IMR-90 (cell line): ENCODE results near the gene AOPEP. TPM values are rescaled to one million over a fixed set of nuclear protein-coding genes. Genes with fewer than 3 reads are reported as not detected.

Experiments used
- ATAC-seq: fragments of 200-7000 bp; cut with Tn5 transposase; 2 replicates; pipeline ENCODE4 v1.9.1; 2020; ENCODE audit warnings: low read depth, mild to moderate bottlenecking, moderate library complexity
- BruUV-seq: library from RNA; stranded (reverse); fragments of 400-500 nt; replicated peaks from 2 replicates; lab custom pipeline; 2021; lab: Mats Ljungman, UMichigan
- CTCF ChIA-PET: fragments of 300-600 bp; formaldehyde crosslinking; extraction: SDS; loops from one replicate; lab custom pipeline; 2021; ENCODE audit warnings: antibody characterized with exemption; lab: Yijun Ruan, JAX
- POLR2A ChIA-PET: fragments of 300-600 bp; sonication (Branson Sonifier 250); formaldehyde crosslinking; loops from one replicate; lab custom pipeline; 2022; ENCODE audit warnings: antibody characterized with exemption; ENCODE audit not compliant: unreplicated experiment; lab: Charles Lee
- DNase-seq: peaks from one replicate; pipeline ENCODE4 v3.0.0; 2013
- H2AFZ ChIP-seq: replicated peaks from 2 replicates; pipeline ENCODE3; 2013; ENCODE audit warnings: low read length, mild to moderate bottlenecking; ENCODE audit not compliant: poor library complexity
- H2AK5ac ChIP-seq: 2 replicates; pipeline ENCODE4 v1.6.1; 2013; ENCODE audit warnings: low read depth, low read length, inconsistent platforms
- H2AK9ac ChIP-seq: replicated peaks from 2 replicates; pipeline ENCODE3; 2013; ENCODE audit warnings: mild to moderate bottlenecking, low read depth, low read length, moderate library complexity; ENCODE audit not compliant: poor library complexity
- H2BK120ac ChIP-seq: 2 replicates; pipeline ENCODE4 v1.6.1; 2013; ENCODE audit warnings: low read depth, low read length, inconsistent platforms
- H2BK15ac ChIP-seq: 3 replicates; pipeline ENCODE4 v1.6.1; 2013; ENCODE audit warnings: low read depth, low read length, inconsistent platforms
- H2BK20ac ChIP-seq: 2 replicates; pipeline ENCODE4 v1.6.1; 2013; ENCODE audit warnings: low read depth, mild to moderate bottlenecking, inconsistent platforms, low read length, moderate library complexity
- H2BK5ac ChIP-seq: 2 replicates; pipeline ENCODE4 v1.6.1; 2013; ENCODE audit warnings: mild to moderate bottlenecking, low read depth, low read length, inconsistent platforms; ENCODE audit not compliant: poor library complexity, severe bottlenecking
- H3K14ac ChIP-seq: replicated peaks from 2 replicates; pipeline ENCODE4 v1.6.1; 2013; ENCODE audit warnings: low read depth, low read length, inconsistent platforms
- H3K18ac ChIP-seq: 2 replicates; pipeline ENCODE4 v1.6.1; 2013; ENCODE audit warnings: low read depth, low read length, control low read depth
- H3K23ac ChIP-seq: 2 replicates; pipeline ENCODE4 v1.6.1; 2013; ENCODE audit warnings: low read depth, low read length, inconsistent platforms
- H3K27ac ChIP-seq: 2 replicates; pipeline ENCODE4 v1.5.1; 2013; ENCODE audit warnings: mild to moderate bottlenecking, control low read depth, low read length; ENCODE audit not compliant: insufficient read depth
- H3K27me3 ChIP-seq: 2 replicates; pipeline ENCODE4 v1.6.1; 2013; ENCODE audit warnings: low read length; ENCODE audit not compliant: control insufficient read depth, insufficient read depth
- H3K36me3 ChIP-seq: 2 replicates; pipeline ENCODE4 v1.6.1; 2013; ENCODE audit warnings: low read length, mixed read lengths; ENCODE audit not compliant: control insufficient read depth, insufficient read depth
- H3K4ac ChIP-seq: 2 replicates; pipeline ENCODE4 v1.6.1; 2013; ENCODE audit warnings: low read depth, low read length, inconsistent platforms
- H3K4me1 ChIP-seq: 2 replicates; pipeline ENCODE4 v1.6.1; 2013; ENCODE audit warnings: low read length, mixed read lengths; ENCODE audit not compliant: control insufficient read depth, insufficient read depth
- H3K4me2 ChIP-seq: 2 replicates; pipeline ENCODE4 v1.6.1; 2013; ENCODE audit warnings: low read depth, mild to moderate bottlenecking, control low read depth, low read length, moderate library complexity
- H3K4me3 ChIP-seq: 2 replicates; pipeline ENCODE4 v1.5.1; 2013; ENCODE audit warnings: low read depth, mild to moderate bottlenecking, control low read depth, low read length, moderate library complexity; ENCODE audit not compliant: insufficient read depth
- H3K56ac ChIP-seq: 2 replicates; pipeline ENCODE4 v1.6.1; 2013; ENCODE audit warnings: low read length, inconsistent platforms; ENCODE audit not compliant: insufficient read depth; ENCODE audit errors: extremely low read depth
- H3K79me1 ChIP-seq, 2 experiments: 2 replicates each; pipeline ENCODE4 v1.6.1; 2013; ENCODE audit warnings: low read length in 2 of 2, inconsistent platforms in 1 of 2, low read depth in 1 of 2
- H3K9ac ChIP-seq: 2 replicates; pipeline ENCODE4 v1.6.1; 2013; ENCODE audit warnings: low read depth, low read length, control low read depth
- H3K9me1 ChIP-seq: 2 replicates; pipeline ENCODE4 v1.6.1; 2013; ENCODE audit warnings: low read length, inconsistent platforms; ENCODE audit not compliant: insufficient read depth
- H3K9me3 ChIP-seq: 2 replicates; pipeline ENCODE4 v1.6.1; 2013; ENCODE audit warnings: low read length; ENCODE audit not compliant: control insufficient read depth, insufficient read depth
- H4K20me1 ChIP-seq: 2 replicates; pipeline ENCODE4 v1.6.1; 2013; ENCODE audit warnings: low read length, inconsistent platforms; ENCODE audit not compliant: insufficient read depth
- H4K5ac ChIP-seq: 2 replicates; pipeline ENCODE4 v1.6.1; 2013; ENCODE audit warnings: mild to moderate bottlenecking, low read depth, low read length, control low read depth
- H4K8ac ChIP-seq, 2 experiments: 2 replicates each; pipeline ENCODE4 v1.6.1; 2013; ENCODE audit warnings: low read depth in 2 of 2, low read length in 2 of 2, control low read depth in 1 of 2, inconsistent platforms in 1 of 2
- H4K91ac ChIP-seq: 2 replicates; pipeline ENCODE4 v1.6.1; 2013; ENCODE audit warnings: low read depth, low read length, inconsistent platforms; ENCODE audit not compliant: insufficient read depth
- BHLHE40 ChIP-seq: fragments of 150-350 bp; IDR thresholded peaks from 2 replicates; pipeline ENCODE4 v1.6.1; 2016; ENCODE audit warnings: mild to moderate bottlenecking, low read depth, low read length
- CEBPB ChIP-seq: IDR thresholded peaks from 2 replicates; pipeline ENCODE4 v1.6.1; 2012; ENCODE audit warnings: low read depth, low read length, improper control_type of control experiment
- CHD1 ChIP-seq: IDR thresholded peaks from 2 replicates; pipeline ENCODE4 v1.6.1; 2012; ENCODE audit warnings: low read depth, low read length, improper control_type of control experiment
- CTCF ChIP-seq: conservative IDR thresholded peaks from 2 replicates; pipeline ENCODE4 v1.5.1; 2012; ENCODE audit warnings: mild to moderate bottlenecking, low read depth, low read length, improper control_type of control experiment
- ELK1 ChIP-seq: fragments of 150-350 bp; IDR thresholded peaks from 2 replicates; pipeline ENCODE4 v1.6.1; 2016; ENCODE audit warnings: low read depth, mild to moderate bottlenecking, low read length, moderate library complexity, borderline replicate concordance
- FOS ChIP-seq: fragments of 150-350 bp; IDR thresholded peaks from 2 replicates; pipeline ENCODE4 v1.6.1; 2016; ENCODE audit warnings: low read depth, low read length
- MAFK ChIP-seq: IDR thresholded peaks from 2 replicates; pipeline ENCODE4 v1.6.1; 2012; ENCODE audit warnings: low read depth, low read length, improper control_type of control experiment
- MAZ ChIP-seq: IDR thresholded peaks from 2 replicates; pipeline ENCODE4 v1.6.1; 2012; ENCODE audit warnings: low read depth, mild to moderate bottlenecking, low read length, improper control_type of control experiment, moderate library complexity, borderline replicate concordance
- MXI1 ChIP-seq: IDR thresholded peaks from 2 replicates; pipeline ENCODE4 v1.6.1; 2012; ENCODE audit warnings: low read depth, mild to moderate bottlenecking, low read length, moderate library complexity, borderline replicate concordance
- NFE2L2 ChIP-seq: fragments of 150-350 bp; IDR thresholded peaks from 2 replicates; pipeline ENCODE4 v1.6.1; 2016; ENCODE audit warnings: low read depth, mild to moderate bottlenecking, low read length
- POLR2A ChIP-seq: IDR thresholded peaks from 2 replicates; pipeline ENCODE4 v1.6.1; 2012; ENCODE audit warnings: mild to moderate bottlenecking, low read depth, low read length
- RCOR1 ChIP-seq: IDR thresholded peaks from 2 replicates; pipeline ENCODE4 v1.6.1; 2012; ENCODE audit warnings: mild to moderate bottlenecking, low read length, improper control_type of control experiment; ENCODE audit not compliant: insufficient replicate concordance
- RFX5 ChIP-seq: IDR thresholded peaks from 2 replicates; pipeline ENCODE4 v1.8.0; 2012; ENCODE audit warnings: low read depth, mild to moderate bottlenecking, low read length, moderate library complexity
- SMC3 ChIP-seq: fragments of 150-350 bp; IDR thresholded peaks from 2 replicates; pipeline ENCODE4 v1.6.1; 2016; ENCODE audit warnings: low read depth, mild to moderate bottlenecking, antibody characterized with exemption, low read length, moderate library complexity
- USF2 ChIP-seq: fragments of 150-350 bp; IDR thresholded peaks from 2 replicates; pipeline ENCODE4 v1.6.1; 2017; ENCODE audit warnings: mild to moderate bottlenecking, antibody characterized with exemption, low read length, low read depth
- WGBS, 2 experiments: methylation state at CpG; one replicate each; pipeline versions ENCODE4 v1.1.5 to v1.1.7; 2013; ENCODE audit warnings: missing lambda C conversion rate in 2 of 2; ENCODE audit not compliant: insufficient read length in 1 of 2; ENCODE audit errors: extremely low coverage in 2 of 2; 5-methylcytosine and 5-hydroxymethylcytosine counted together
- dilution Hi-C: fragments of 300-500 bp; cut with HindIII; formaldehyde crosslinking; loops from one replicate; pipeline ENCODE4 v1.14.3; 2018; ENCODE audit warnings: low sequenced_read_pairs; ENCODE audit not compliant: unreplicated experiment
- in situ Hi-C: fragments of 300-500 bp; cut with MboI; formaldehyde crosslinking; loops from 3 replicates; pipeline ENCODE4 v1.14.3; 2019; ENCODE audit warnings: low sequenced_read_pairs, inconsistent platforms, mixed read lengths
- intact Hi-C: fragments of 100-400 bp; cut with micrococcal nuclease; formaldehyde crosslinking; loops from 2 replicates; pipeline ENCODE4 v1.10.0; 2022
- polyA plus RNA-seq, 3 experiments: library from polyadenylated mRNA; depleted of rRNA; stranded (reverse); fragments of >200 nt; gene quantifications; 2 replicates each; pipeline ENCODE4 v1.2.3, GENCODE V29; 2012; ENCODE audit warnings: low replicate concordance in 1 of 3
- total RNA-seq: library from RNA; depleted of rRNA; stranded (reverse); fragments of >200 nt; gene quantifications from 2 replicates; pipeline ENCODE4 v1.2.3, GENCODE V29; 2012

AOPEP gene
- total and polyA plus RNA-seq, 2 of the 4 experiments (the other 2 are of a cell fraction) = 34.9 to 38.7 TPM

GRCh38 chr9:95104581-95104960, 378.1 kb downstream of the AOPEP start:
- no peak overlapping the region for H4K91ac ChIP-seq
- dilution Hi-C loops = no loop called here
- no peak overlapping the region for H2BK15ac ChIP-seq
- in situ Hi-C loops = no loop called here
- no peak overlapping the region for H3K27ac ChIP-seq
- H3K56ac ChIP-seq = no peak overlapping the region
- H3K27me3 ChIP-seq = no peaks in the 10 kb centered on the region
- H2AFZ ChIP-seq = no peak overlapping the region
- no peak overlapping the region for H2BK120ac ChIP-seq
- H3K4me1 ChIP-seq = peaks cover 10% of the 10 kb centered on the region
- no peak overlapping the region for H2BK5ac ChIP-seq
- H2AK5ac ChIP-seq = no peak overlapping the region
- CTCF ChIA-PET = no interaction called here
- no peak overlapping the region for H3K4me3 ChIP-seq
- no peak overlapping the region for H3K23ac ChIP-seq
- no peak overlapping the region for H4K8ac ChIP-seq
- peaks cover 18% of the 10 kb centered on the region for H3K9me1 ChIP-seq
- no peak overlapping the region for H3K18ac ChIP-seq
- POLR2A ChIA-PET = no interaction called here
- H2BK20ac ChIP-seq = no peak overlapping the region
- ATAC-seq (no peak), DNase-seq (no peak)
- H3K9ac ChIP-seq = no peak overlapping the region
- no CpG with 5 or more reads among the region's 8 CpGs for WGBS, 2 experiments
- H3K4ac ChIP-seq = no peak overlapping the region
- TF ChIP-seq MXI1 (no peak), SMC3 (no peak), USF2 (no peak), MAZ (no peak), MAFK (no peak), ELK1 (no peak), RCOR1 (no peak), CEBPB (no peak), BHLHE40 (no peak), CHD1 (no peak), CTCF (no peak), POLR2A (no peak), FOS (no peak), RFX5 (no peak), NFE2L2 (no peak)
- no peak overlapping the region for H3K4me2 ChIP-seq
- H3K36me3 ChIP-seq = peaks cover 35% of the 10 kb centered on the region
- no peak overlapping the region for H4K5ac ChIP-seq
- no peak overlapping the region for H3K14ac ChIP-seq
- intact Hi-C loops = no loop called here
- H3K9me3 ChIP-seq = no peaks in the 10 kb centered on the region
- H4K20me1 ChIP-seq = 0 out of 2 replicates have a peak, but pooled peaks cover 3% of the 10 kb centered on the region
- H2AK9ac ChIP-seq = peak overlapping the region; percentile 35
- H3K79me1 ChIP-seq = peaks cover 3 to 32% of the 10 kb centered on the region in 2 experiments
- no TSS peak for BruUV-seq
